ENCODE results near the gene PTPRU.

- TF ChIP-seq CTCF (IDR thresholded peaks at IDR 0.05; ENCODE audit: insufficient read depth, low read length, poor library complexity, severe bottlenecking) (no peak), EZH2phosphoT487 (conservative IDR thresholded peaks at IDR 0.05; ENCODE audit: low read length) (no peak)
These were observed 20.9 kb downstream of the PTPRU start for GRCh38 chr1:29256979-29257804.
